IMR-90 (cell line): ENCODE measurements around the gene ERCC3. TPM values are rescaled to one million over a fixed set of nuclear protein-coding genes. Genes with fewer than 3 reads are reported as not detected.
A peak's percentile ranks its signal among the peaks of the same experiment; 100 is the strongest.

Experiments used
- ATAC-seq: fragments of 200-7000 bp; cut with Tn5 transposase; 2 replicates; pipeline ENCODE4 v1.9.1; 2020; ENCODE audit warnings: low read depth, mild to moderate bottlenecking, moderate library complexity
- BruUV-seq: library from RNA; stranded (reverse); fragments of 400-500 nt; replicated peaks from 2 replicates; lab custom pipeline; 2021; lab: Mats Ljungman, UMichigan
- CTCF ChIA-PET: fragments of 300-600 bp; formaldehyde crosslinking; extraction: SDS; loops from one replicate; lab custom pipeline; 2021; ENCODE audit warnings: antibody characterized with exemption; lab: Yijun Ruan, JAX
- POLR2A ChIA-PET: fragments of 300-600 bp; sonication (Branson Sonifier 250); formaldehyde crosslinking; loops from one replicate; lab custom pipeline; 2022; ENCODE audit warnings: antibody characterized with exemption; ENCODE audit not compliant: unreplicated experiment; lab: Charles Lee
- DNase-seq: peaks from one replicate; pipeline ENCODE4 v3.0.0; 2013
- H2AFZ ChIP-seq: replicated peaks from 2 replicates; pipeline ENCODE3; 2013; ENCODE audit warnings: low read length, mild to moderate bottlenecking; ENCODE audit not compliant: poor library complexity
- H2AK5ac ChIP-seq: 2 replicates; pipeline ENCODE4 v1.6.1; 2013; ENCODE audit warnings: low read depth, low read length, inconsistent platforms
- H2AK9ac ChIP-seq: replicated peaks from 2 replicates; pipeline ENCODE3; 2013; ENCODE audit warnings: mild to moderate bottlenecking, low read depth, low read length, moderate library complexity; ENCODE audit not compliant: poor library complexity
- H2BK120ac ChIP-seq: 2 replicates; pipeline ENCODE4 v1.6.1; 2013; ENCODE audit warnings: low read depth, low read length, inconsistent platforms
- H2BK15ac ChIP-seq: 3 replicates; pipeline ENCODE4 v1.6.1; 2013; ENCODE audit warnings: low read depth, low read length, inconsistent platforms
- H2BK20ac ChIP-seq: 2 replicates; pipeline ENCODE4 v1.6.1; 2013; ENCODE audit warnings: low read depth, mild to moderate bottlenecking, inconsistent platforms, low read length, moderate library complexity
- H2BK5ac ChIP-seq: 2 replicates; pipeline ENCODE4 v1.6.1; 2013; ENCODE audit warnings: mild to moderate bottlenecking, low read depth, low read length, inconsistent platforms; ENCODE audit not compliant: poor library complexity, severe bottlenecking
- H3K14ac ChIP-seq: replicated peaks from 2 replicates; pipeline ENCODE4 v1.6.1; 2013; ENCODE audit warnings: low read depth, low read length, inconsistent platforms
- H3K18ac ChIP-seq: 2 replicates; pipeline ENCODE4 v1.6.1; 2013; ENCODE audit warnings: low read depth, low read length, control low read depth
- H3K23ac ChIP-seq: 2 replicates; pipeline ENCODE4 v1.6.1; 2013; ENCODE audit warnings: low read depth, low read length, inconsistent platforms
- H3K27ac ChIP-seq: 2 replicates; pipeline ENCODE4 v1.5.1; 2013; ENCODE audit warnings: mild to moderate bottlenecking, control low read depth, low read length; ENCODE audit not compliant: insufficient read depth
- H3K27me3 ChIP-seq: 2 replicates; pipeline ENCODE4 v1.6.1; 2013; ENCODE audit warnings: low read length; ENCODE audit not compliant: control insufficient read depth, insufficient read depth
- H3K36me3 ChIP-seq: 2 replicates; pipeline ENCODE4 v1.6.1; 2013; ENCODE audit warnings: low read length, mixed read lengths; ENCODE audit not compliant: control insufficient read depth, insufficient read depth
- H3K4ac ChIP-seq: 2 replicates; pipeline ENCODE4 v1.6.1; 2013; ENCODE audit warnings: low read depth, low read length, inconsistent platforms
- H3K4me1 ChIP-seq: 2 replicates; pipeline ENCODE4 v1.6.1; 2013; ENCODE audit warnings: low read length, mixed read lengths; ENCODE audit not compliant: control insufficient read depth, insufficient read depth
- H3K4me2 ChIP-seq: 2 replicates; pipeline ENCODE4 v1.6.1; 2013; ENCODE audit warnings: low read depth, mild to moderate bottlenecking, control low read depth, low read length, moderate library complexity
- H3K4me3 ChIP-seq: 2 replicates; pipeline ENCODE4 v1.5.1; 2013; ENCODE audit warnings: low read depth, mild to moderate bottlenecking, control low read depth, low read length, moderate library complexity; ENCODE audit not compliant: insufficient read depth
- H3K56ac ChIP-seq: 2 replicates; pipeline ENCODE4 v1.6.1; 2013; ENCODE audit warnings: low read length, inconsistent platforms; ENCODE audit not compliant: insufficient read depth; ENCODE audit errors: extremely low read depth
- H3K79me1 ChIP-seq, 2 experiments: 2 replicates each; pipeline ENCODE4 v1.6.1; 2013; ENCODE audit warnings: low read length in 2 of 2, inconsistent platforms in 1 of 2, low read depth in 1 of 2
- H3K9ac ChIP-seq: 2 replicates; pipeline ENCODE4 v1.6.1; 2013; ENCODE audit warnings: low read depth, low read length, control low read depth
- H3K9me1 ChIP-seq: 2 replicates; pipeline ENCODE4 v1.6.1; 2013; ENCODE audit warnings: low read length, inconsistent platforms; ENCODE audit not compliant: insufficient read depth
- H3K9me3 ChIP-seq: 2 replicates; pipeline ENCODE4 v1.6.1; 2013; ENCODE audit warnings: low read length; ENCODE audit not compliant: control insufficient read depth, insufficient read depth
- H4K20me1 ChIP-seq: 2 replicates; pipeline ENCODE4 v1.6.1; 2013; ENCODE audit warnings: low read length, inconsistent platforms; ENCODE audit not compliant: insufficient read depth
- H4K5ac ChIP-seq: 2 replicates; pipeline ENCODE4 v1.6.1; 2013; ENCODE audit warnings: mild to moderate bottlenecking, low read depth, low read length, control low read depth
- H4K8ac ChIP-seq, 2 experiments: 2 replicates each; pipeline ENCODE4 v1.6.1; 2013; ENCODE audit warnings: low read depth in 2 of 2, low read length in 2 of 2, control low read depth in 1 of 2, inconsistent platforms in 1 of 2
- H4K91ac ChIP-seq: 2 replicates; pipeline ENCODE4 v1.6.1; 2013; ENCODE audit warnings: low read depth, low read length, inconsistent platforms; ENCODE audit not compliant: insufficient read depth
- CEBPB ChIP-seq: IDR thresholded peaks from 2 replicates; pipeline ENCODE4 v1.6.1; 2012; ENCODE audit warnings: low read depth, low read length, improper control_type of control experiment
- RFX5 ChIP-seq: IDR thresholded peaks from 2 replicates; pipeline ENCODE4 v1.8.0; 2012; ENCODE audit warnings: low read depth, mild to moderate bottlenecking, low read length, moderate library complexity
- WGBS, 2 experiments: methylation state at CpG; one replicate each; pipeline versions ENCODE4 v1.1.5 to v1.1.7; 2013; ENCODE audit warnings: missing lambda C conversion rate in 2 of 2; ENCODE audit not compliant: insufficient read length in 1 of 2; ENCODE audit errors: extremely low coverage in 2 of 2; 5-methylcytosine and 5-hydroxymethylcytosine counted together
- dilution Hi-C: fragments of 300-500 bp; cut with HindIII; formaldehyde crosslinking; loops from one replicate; pipeline ENCODE4 v1.14.3; 2018; ENCODE audit warnings: low sequenced_read_pairs; ENCODE audit not compliant: unreplicated experiment
- in situ Hi-C: fragments of 300-500 bp; cut with MboI; formaldehyde crosslinking; loops from 3 replicates; pipeline ENCODE4 v1.14.3; 2019; ENCODE audit warnings: low sequenced_read_pairs, inconsistent platforms, mixed read lengths
- intact Hi-C: fragments of 100-400 bp; cut with micrococcal nuclease; formaldehyde crosslinking; loops from 2 replicates; pipeline ENCODE4 v1.10.0; 2022
- polyA plus RNA-seq, 3 experiments: library from polyadenylated mRNA; depleted of rRNA; stranded (reverse); fragments of >200 nt; gene quantifications; 2 replicates each; pipeline ENCODE4 v1.2.3, GENCODE V29; 2012; ENCODE audit warnings: low replicate concordance in 1 of 3
- total RNA-seq: library from RNA; depleted of rRNA; stranded (reverse); fragments of >200 nt; gene quantifications from 2 replicates; pipeline ENCODE4 v1.2.3, GENCODE V29; 2012

The ERCC3 gene
- total and polyA plus RNA-seq, 2 of the 4 experiments (the other 2 are of a cell fraction) = 43.2 to 52.0 TPM

- dilution Hi-C loops (no loop called here), in situ Hi-C loops (loop anchor here (5.0 kb wide), 1 partner anchor 157 kb away; no protein-coding TSS in a partner anchor), intact Hi-C loops (no loop called here)
- H2BK120ac ChIP-seq = peak overlapping the region; percentile 8; the same call in 1 of the 2 replicates
- no peaks in the 10 kb centered on the region for H3K27me3 ChIP-seq
- peaks cover 6% of the 10 kb centered on the region; the same call in 1 of the 2 replicates for H3K9me1 ChIP-seq
- H3K9ac ChIP-seq = no peak overlapping the region
- no peak overlapping the region; the same call in 1 of the 2 replicates for H4K91ac ChIP-seq
- peak overlapping the region; percentile 67; the same call in 1 of the 2 replicates for H3K27ac ChIP-seq
- no TSS peak for BruUV-seq
- H4K20me1 ChIP-seq = peaks cover 5% of the 10 kb centered on the region; the same call in 1 of the 2 replicates
- no peak overlapping the region for H2BK20ac ChIP-seq
- no peak overlapping the region for H3K4me2 ChIP-seq
- no peak overlapping the region; the same call in 1 of the 2 replicates for H4K5ac ChIP-seq
- H2AK9ac ChIP-seq = no peak overlapping the region
- ChIA-PET CTCF (no interaction called here), POLR2A (no interaction called here)
- H2AK5ac ChIP-seq = no peak overlapping the region
- no peak overlapping the region for H2BK15ac ChIP-seq
- peak overlapping the region; percentile 77 for H2BK5ac ChIP-seq
- H3K79me1 ChIP-seq = peaks cover 8 to 15% of the 10 kb centered on the region in 2 experiments
- no peak for TF ChIP-seq RFX5
- TF ChIP-seq CEBPB = peak; percentile 56
- ATAC-seq = peak; percentile 66
- H3K56ac ChIP-seq = no peak overlapping the region
- no CpG with 5 or more reads among the region's 1 CpG for WGBS, 2 experiments
- no peak overlapping the region for H3K14ac ChIP-seq
- H3K4me1 ChIP-seq = peaks cover 3% of the 10 kb centered on the region
- H3K4me3 ChIP-seq = no peak overlapping the region
- H3K18ac ChIP-seq = no peak overlapping the region; the same call in 1 of the 2 replicates
- peak overlapping the region; percentile 11; the same call in 1 of the 2 replicates for H3K4ac ChIP-seq
- peaks cover 22% of the 10 kb centered on the region for H3K36me3 ChIP-seq
- peak overlapping the region in 1 of 2 experiments; percentile 27; a peak in 1 of 4 replicates for H4K8ac ChIP-seq
- H2AFZ ChIP-seq = no peak overlapping the region
- no peaks in the 10 kb centered on the region for H3K9me3 ChIP-seq
- DNase-seq = peak; percentile 30
- no peak overlapping the region for H3K23ac ChIP-seq
Measured at GRCh38 chr2:127320586-127321275, 26.8 kb upstream of the ERCC3 start.
